ENCODE data around the gene CDPF1. TPM values are rescaled to one million over a fixed set of nuclear protein-coding genes. Genes with fewer than 3 reads are reported as not detected.

The CDPF1 gene
- total RNA-seq, 1 donor from 2014 or later = 14.6 TPM

- Histone ChIP-seq H3K27ac (ENCODE audit: low read depth, low read length) (peak overlapping the region; percentile 34), H3K36me3 (ENCODE audit: control insufficient read depth in 3 of 3, insufficient read depth in 3 of 3, low read length in 3 of 3) (peaks cover 28 to 31% (median 30%) of the 10 kb centered on the region in 3 donors)
Measured at GRCh38 chr22:46292173-46292572, 42.1 kb upstream of the CDPF1 start.

DNA sequence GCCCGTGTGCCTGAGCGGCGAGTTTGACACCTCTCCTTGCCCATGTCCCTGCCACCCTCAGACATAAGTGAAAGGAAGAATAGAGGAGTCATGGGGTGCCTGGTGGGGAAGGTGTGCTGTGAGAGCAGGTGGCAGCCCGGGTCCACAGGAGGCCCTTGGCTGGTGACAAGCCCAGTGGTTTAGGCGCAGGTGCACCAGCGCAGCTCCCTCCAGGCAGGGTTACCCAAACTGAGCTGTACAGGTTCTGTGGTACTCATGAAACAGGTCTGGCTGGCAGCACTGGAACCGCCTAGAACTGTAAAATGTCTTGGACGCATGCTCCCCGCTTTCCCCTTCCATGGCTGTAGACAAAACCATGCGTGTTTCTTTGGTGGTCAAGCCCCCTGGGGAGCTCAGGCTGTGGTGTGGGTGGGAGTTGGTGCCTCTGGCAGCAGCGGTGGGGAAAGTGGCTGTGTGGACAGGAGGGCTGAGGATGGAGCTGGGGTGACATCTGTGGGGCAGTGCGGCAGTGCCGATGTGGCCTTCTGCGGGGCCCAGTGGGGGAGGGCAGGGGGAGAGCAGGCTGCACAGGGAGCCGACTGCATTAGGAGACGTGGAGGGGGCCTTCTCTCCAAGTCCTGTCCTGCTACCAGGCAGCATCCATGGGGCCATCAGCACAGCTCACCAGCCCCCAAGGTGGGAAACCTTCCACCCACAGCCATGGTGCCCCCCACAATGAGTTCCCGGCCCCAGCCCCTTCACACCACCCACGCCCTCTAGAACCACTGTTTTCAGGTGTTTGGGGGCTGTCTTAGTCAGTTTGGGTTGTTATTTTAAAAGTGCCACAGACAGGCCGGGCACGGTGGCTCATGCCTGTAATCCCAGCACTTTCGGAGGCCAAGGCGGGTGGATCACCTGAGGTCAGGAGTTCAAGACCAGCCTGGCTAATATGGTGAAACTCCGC lies 41.0 kb upstream of the CDPF1 start:
- peak overlapping the region in 1 of 3 donors; percentile 62 for H3K9ac ChIP-seq (ENCODE audit: low read depth in 1 of 3, low read length in 3 of 3)
- no peak overlapping the region for H3K4me3 ChIP-seq (ENCODE audit: low read length in 3 of 3)
- peaks cover 37 to 40% (median 38%) of the 10 kb centered on the region in 3 donors for H3K36me3 ChIP-seq (ENCODE audit: control insufficient read depth in 3 of 3, insufficient read depth in 3 of 3, low read length in 3 of 3)
- H3K4me1 ChIP-seq (ENCODE audit: control insufficient read depth in 3 of 3, insufficient read depth in 3 of 3, low read length in 3 of 3) = peaks cover 11 to 48% (median 33%) of the 10 kb centered on the region in 3 donors
- no peaks in the 10 kb centered on the region for H3K27me3 ChIP-seq (ENCODE audit: control insufficient read depth in 3 of 3, insufficient read depth in 3 of 3, low read length in 3 of 3)
- no peaks in the 10 kb centered on the region for H3K9me3 ChIP-seq (ENCODE audit: control insufficient read depth in 3 of 3, low read length in 3 of 3)
- H3K27ac ChIP-seq (ENCODE audit: low read depth, low read length) = peak overlapping the region; percentile 40

More at GRCh38 chr22:46292173-46292572, 42.1 kb upstream of the CDPF1 start:
- no peak overlapping the region for H3K9ac ChIP-seq (ENCODE audit: low read depth in 1 of 3, low read length in 3 of 3)
- H3K4me3 ChIP-seq (ENCODE audit: low read length in 3 of 3) = no peak overlapping the region
- H3K9me3 ChIP-seq (ENCODE audit: control insufficient read depth in 3 of 3, low read length in 3 of 3) = no peaks in the 10 kb centered on the region
- peaks cover 18 to 55% (median 42%) of the 10 kb centered on the region in 3 donors for H3K4me1 ChIP-seq (ENCODE audit: control insufficient read depth in 3 of 3, insufficient read depth in 3 of 3, low read length in 3 of 3)
- H3K27me3 ChIP-seq (ENCODE audit: control insufficient read depth in 3 of 3, insufficient read depth in 3 of 3, low read length in 3 of 3) = no peaks in the 10 kb centered on the region

- H3K9ac ChIP-seq (ENCODE audit: low read depth in 1 of 3, low read length in 3 of 3) = peak overlapping the region in 2 of 3 donors; percentile 30 to 80
- no peak overlapping the region for H3K4me3 ChIP-seq (ENCODE audit: low read length in 3 of 3)
- H3K9me3 ChIP-seq (ENCODE audit: control insufficient read depth in 3 of 3, low read length in 3 of 3) = no peaks in the 10 kb centered on the region
- H3K4me1 ChIP-seq (ENCODE audit: control insufficient read depth in 3 of 3, insufficient read depth in 3 of 3, low read length in 3 of 3) = peaks cover 2 to 40% (median 25%) of the 10 kb centered on the region in 3 donors
- H3K27ac ChIP-seq (ENCODE audit: low read depth, low read length) = peak overlapping the region; percentile 40
- peaks cover 39 to 43% (median 42%) of the 10 kb centered on the region in 3 donors for H3K36me3 ChIP-seq (ENCODE audit: control insufficient read depth in 3 of 3, insufficient read depth in 3 of 3, low read length in 3 of 3)
- H3K27me3 ChIP-seq (ENCODE audit: control insufficient read depth in 3 of 3, insufficient read depth in 3 of 3, low read length in 3 of 3) = no peaks in the 10 kb centered on the region
Measured at GRCh38 chr22:46290121-46290842, 40.2 kb upstream of the CDPF1 start.

DNA sequence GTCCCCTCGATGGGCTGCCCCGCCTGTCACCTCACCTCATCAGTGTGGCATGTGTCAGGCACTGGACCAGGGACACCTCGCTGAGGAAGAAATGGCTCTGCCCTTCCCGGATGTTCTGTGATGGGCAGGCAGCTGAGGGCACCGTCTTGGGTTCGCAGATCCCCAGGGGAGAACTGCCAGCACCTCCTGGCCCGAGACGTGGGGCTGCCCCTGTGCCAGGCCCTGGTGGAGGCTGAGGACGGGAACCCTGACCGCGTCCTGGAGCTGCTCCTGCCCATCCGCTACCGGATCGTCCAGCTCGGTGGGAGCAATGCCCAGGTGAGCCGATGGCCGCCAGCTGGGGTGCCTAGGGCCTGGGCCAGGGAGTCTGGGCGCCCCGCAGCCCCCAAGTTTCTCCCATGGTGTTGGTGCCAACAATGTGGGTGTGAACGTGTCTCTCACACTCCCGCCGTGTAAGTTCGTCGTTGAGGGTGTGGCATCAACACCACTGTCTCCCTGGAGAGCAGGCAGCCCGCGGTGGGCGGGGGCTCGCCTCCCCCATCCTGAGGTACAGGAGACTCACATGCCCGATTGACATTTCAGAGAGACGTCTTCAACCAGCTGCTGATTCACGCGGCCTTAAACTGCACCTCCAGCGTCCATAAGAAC lies 39.3 kb upstream of the CDPF1 start:
- Histone ChIP-seq H3K4me3 (ENCODE audit: low read length in 3 of 3) (no peak overlapping the region), H3K9ac (ENCODE audit: low read depth in 1 of 3, low read length in 3 of 3) (peak overlapping the region in 1 of 3 donors; percentile 80), H3K27me3 (ENCODE audit: control insufficient read depth in 3 of 3, insufficient read depth in 3 of 3, low read length in 3 of 3) (no peaks in the 10 kb centered on the region), H3K4me1 (ENCODE audit: control insufficient read depth in 3 of 3, insufficient read depth in 3 of 3, low read length in 3 of 3) (peaks cover 2 to 39% (median 23%) of the 10 kb centered on the region in 3 donors), H3K27ac (ENCODE audit: low read depth, low read length) (no peak overlapping the region), H3K36me3 (ENCODE audit: control insufficient read depth in 3 of 3, insufficient read depth in 3 of 3, low read length in 3 of 3) (peaks cover 47 to 53% (median 51%) of the 10 kb centered on the region in 3 donors), H3K9me3 (ENCODE audit: control insufficient read depth in 3 of 3, low read length in 3 of 3) (no peaks in the 10 kb centered on the region)

DNA sequence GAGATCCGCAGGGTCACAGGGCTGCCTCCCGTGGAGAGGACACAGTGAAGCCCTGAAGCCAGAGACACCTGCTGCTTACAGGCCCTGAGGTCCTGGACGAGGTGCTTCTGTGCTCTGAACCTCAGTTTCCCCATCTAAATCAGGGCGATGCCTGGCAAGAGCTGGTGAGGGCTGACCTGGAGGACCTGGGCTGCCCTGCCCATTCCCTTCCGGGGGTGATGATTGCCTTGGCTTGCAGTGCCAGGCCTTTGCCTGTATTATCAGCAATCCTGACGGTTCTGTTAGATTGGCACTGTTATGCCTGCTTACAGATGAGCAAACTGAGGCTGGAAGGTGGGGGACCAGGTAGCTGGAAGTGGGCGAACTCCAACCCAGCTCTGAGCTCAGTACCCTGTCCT lies 38.8 kb upstream of the CDPF1 start:
- H3K9ac ChIP-seq (ENCODE audit: low read depth in 1 of 3, low read length in 3 of 3) = peak overlapping the region in 1 of 3 donors; percentile 50

DNA sequence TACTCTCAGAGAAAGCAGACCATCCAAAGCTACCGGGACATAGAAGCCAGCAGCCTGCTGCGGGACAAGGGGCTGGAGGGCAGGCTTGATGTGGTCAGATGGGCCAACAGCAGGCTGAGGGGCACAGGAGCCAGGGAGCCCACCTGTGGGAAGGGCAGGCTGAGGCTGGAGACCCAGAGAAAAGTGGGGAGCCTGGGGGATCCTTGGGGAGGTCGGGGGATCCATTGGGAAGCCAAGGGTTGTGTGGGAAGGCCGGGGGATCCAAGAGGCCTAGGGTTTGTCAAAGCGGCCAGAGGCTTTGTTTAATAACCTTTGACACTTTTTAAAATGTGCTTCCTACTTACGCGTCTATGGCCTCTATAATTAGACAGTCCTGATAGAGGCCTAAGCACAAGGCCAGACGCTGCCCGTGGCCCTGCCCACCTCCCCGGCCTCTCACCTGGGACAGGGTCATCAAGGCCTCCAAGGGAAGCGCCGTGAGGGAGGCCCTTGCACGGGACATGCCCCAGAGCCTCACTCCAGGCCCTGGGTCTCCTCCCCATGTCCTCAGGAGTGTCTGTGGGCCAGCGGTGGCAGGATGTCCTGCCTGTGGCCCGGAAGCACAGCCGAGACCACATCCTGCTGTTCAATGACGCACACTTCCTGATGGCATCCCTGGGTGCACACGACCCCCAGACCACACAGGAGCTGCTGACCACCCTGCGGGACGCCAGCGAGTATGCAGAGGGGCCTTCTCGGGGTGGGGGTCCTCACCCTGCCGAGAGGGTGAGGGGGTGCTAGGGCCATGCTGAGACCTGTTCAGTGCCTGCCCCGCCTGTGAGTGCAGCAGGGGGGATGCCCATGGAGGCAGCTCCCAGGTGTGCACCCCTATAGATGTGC lies 38.0 kb upstream of the CDPF1 start:
- H3K9ac ChIP-seq (ENCODE audit: low read depth in 1 of 3, low read length in 3 of 3) = peak overlapping the region in 2 of 3 donors; percentile 33 to 43
- no peak overlapping the region for H3K27ac ChIP-seq (ENCODE audit: low read depth, low read length)
- no peaks in the 10 kb centered on the region for H3K9me3 ChIP-seq (ENCODE audit: control insufficient read depth in 3 of 3, low read length in 3 of 3)
- no peak overlapping the region for H3K4me3 ChIP-seq (ENCODE audit: low read length in 3 of 3)
- peaks cover 2 to 39% (median 23%) of the 10 kb centered on the region in 3 donors for H3K4me1 ChIP-seq (ENCODE audit: control insufficient read depth in 3 of 3, insufficient read depth in 3 of 3, low read length in 3 of 3)
- H3K27me3 ChIP-seq (ENCODE audit: control insufficient read depth in 3 of 3, insufficient read depth in 3 of 3, low read length in 3 of 3) = no peaks in the 10 kb centered on the region
- H3K36me3 ChIP-seq (ENCODE audit: control insufficient read depth in 3 of 3, insufficient read depth in 3 of 3, low read length in 3 of 3) = peaks cover 53 to 60% (median 54%) of the 10 kb centered on the region in 3 donors

More for the DNA sequence above, 38.8 kb upstream of the CDPF1 start:
- H3K4me1 ChIP-seq (ENCODE audit: control insufficient read depth in 3 of 3, insufficient read depth in 3 of 3, low read length in 3 of 3) = peaks cover 2 to 39% (median 23%) of the 10 kb centered on the region in 3 donors
- H3K27ac ChIP-seq (ENCODE audit: low read depth, low read length) = no peak overlapping the region
- peaks cover 53 to 58% (median 56%) of the 10 kb centered on the region in 3 donors for H3K36me3 ChIP-seq (ENCODE audit: control insufficient read depth in 3 of 3, insufficient read depth in 3 of 3, low read length in 3 of 3)
- no peaks in the 10 kb centered on the region for H3K27me3 ChIP-seq (ENCODE audit: control insufficient read depth in 3 of 3, insufficient read depth in 3 of 3, low read length in 3 of 3)
- H3K4me3 ChIP-seq (ENCODE audit: low read length in 3 of 3) = no peak overlapping the region
- H3K9me3 ChIP-seq (ENCODE audit: control insufficient read depth in 3 of 3, low read length in 3 of 3) = no peaks in the 10 kb centered on the region

GRCh38 chr22:46286941-46287872 lies 37.1 kb upstream of the CDPF1 start:
- no peaks in the 10 kb centered on the region for H3K27me3 ChIP-seq (ENCODE audit: control insufficient read depth in 3 of 3, insufficient read depth in 3 of 3, low read length in 3 of 3)
- H3K9me3 ChIP-seq (ENCODE audit: control insufficient read depth in 3 of 3, low read length in 3 of 3) = no peaks in the 10 kb centered on the region
- no peak overlapping the region for H3K4me3 ChIP-seq (ENCODE audit: low read length in 3 of 3)
- H3K27ac ChIP-seq (ENCODE audit: low read depth, low read length) = no peak overlapping the region
- H3K4me1 ChIP-seq (ENCODE audit: control insufficient read depth in 3 of 3, insufficient read depth in 3 of 3, low read length in 3 of 3) = peaks cover 2 to 39% (median 19%) of the 10 kb centered on the region in 3 donors
- H3K9ac ChIP-seq (ENCODE audit: low read depth in 1 of 3, low read length in 3 of 3) = peak overlapping the region in 2 of 3 donors; percentile 33 to 43
- peaks cover 47 to 58% (median 51%) of the 10 kb centered on the region in 3 donors for H3K36me3 ChIP-seq (ENCODE audit: control insufficient read depth in 3 of 3, insufficient read depth in 3 of 3, low read length in 3 of 3)

- Histone ChIP-seq H3K9me3 (ENCODE audit: control insufficient read depth in 3 of 3, low read length in 3 of 3) (no peaks in the 10 kb centered on the region), H3K9ac (ENCODE audit: low read depth in 1 of 3, low read length in 3 of 3) (no peak overlapping the region), H3K27ac (ENCODE audit: low read depth, low read length) (no peak overlapping the region), H3K4me1 (ENCODE audit: control insufficient read depth in 3 of 3, insufficient read depth in 3 of 3, low read length in 3 of 3) (peaks cover 2 to 35% (median 16%) of the 10 kb centered on the region in 3 donors), H3K27me3 (ENCODE audit: control insufficient read depth in 3 of 3, insufficient read depth in 3 of 3, low read length in 3 of 3) (no peaks in the 10 kb centered on the region), H3K36me3 (ENCODE audit: control insufficient read depth in 3 of 3, insufficient read depth in 3 of 3, low read length in 3 of 3) (peaks cover 48 to 67% (median 57%) of the 10 kb centered on the region in 3 donors), H3K4me3 (ENCODE audit: low read length in 3 of 3) (no peak overlapping the region)
Measured at GRCh38 chr22:46286006-46286405, 35.9 kb upstream of the CDPF1 start.
